HG03342 (cell line): Measurements from ENCODE around the gene CDC6.

Experiments
- ATAC-seq: cut with Tn5 transposase; IDR thresholded peaks from one replicate; pipeline ENCODE4 v1.9.1; 2021; ENCODE audit warnings: mild to moderate bottlenecking, moderate library complexity; ENCODE audit not compliant: unreplicated experiment

CDC6 gene

GRCh38 chr17:40309949-40310510, 22.4 kb downstream of the CDC6 start:
- ATAC-seq, result no peak

GRCh38 chr17:40310882-40311391, 23.3 kb downstream of the CDC6 start:
- no peak for ATAC-seq

GRCh38 chr17:40311575-40311974, 23.9 kb downstream of the CDC6 start:
- ATAC-seq, result no peak

- ATAC-seq, result no peak
Observed at GRCh38 chr17:40312131-40312731, 24.6 kb downstream of the CDC6 start.

GRCh38 chr17:40312893-40313667, 25.4 kb downstream of the CDC6 start:
- no peak for ATAC-seq

DNA sequence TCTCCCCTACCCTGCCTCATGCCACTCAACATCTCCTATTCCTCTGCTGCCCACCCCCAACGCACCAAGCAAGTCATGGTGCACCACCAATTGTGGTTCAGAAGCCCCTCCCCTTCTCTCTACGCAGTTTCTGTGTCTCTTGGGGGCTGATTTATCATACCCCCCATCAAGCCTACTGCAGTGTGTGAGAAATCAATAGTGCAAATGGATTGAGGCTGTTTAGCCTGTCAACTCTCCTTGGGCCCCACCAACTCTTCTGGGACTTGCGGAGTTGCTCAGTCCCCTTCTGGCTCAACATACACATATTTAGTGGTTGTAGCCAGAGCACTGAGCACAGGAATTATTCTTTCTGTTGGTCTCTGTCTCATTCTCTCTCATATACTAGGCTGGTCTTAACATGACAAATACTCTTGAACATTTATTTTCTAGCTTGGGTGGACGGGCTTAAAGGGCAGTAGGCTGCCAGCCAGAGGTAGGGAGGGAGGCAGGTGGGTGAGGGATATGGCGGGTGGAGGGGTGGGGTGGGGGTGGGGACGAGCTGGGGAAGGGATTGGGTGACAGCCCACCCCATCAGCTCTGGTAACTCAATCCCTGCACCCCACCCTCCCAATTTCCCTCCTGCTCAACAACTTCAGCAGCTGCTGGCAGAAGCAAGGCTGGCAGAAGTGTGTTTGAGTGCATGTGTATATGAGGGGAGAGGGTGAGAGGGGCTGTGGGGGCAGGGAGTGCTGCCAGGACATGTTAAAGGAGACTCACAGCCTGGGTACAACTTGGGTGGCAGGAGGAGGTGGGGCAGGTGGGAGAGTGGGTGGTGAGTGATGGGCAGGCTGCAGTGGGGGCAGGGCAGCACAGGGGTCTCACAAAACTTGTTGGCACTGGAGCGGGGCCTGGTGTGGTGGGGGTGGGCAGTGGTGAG, 26.2 kb downstream of the CDC6 start:
- ATAC-seq, result no peak

DNA sequence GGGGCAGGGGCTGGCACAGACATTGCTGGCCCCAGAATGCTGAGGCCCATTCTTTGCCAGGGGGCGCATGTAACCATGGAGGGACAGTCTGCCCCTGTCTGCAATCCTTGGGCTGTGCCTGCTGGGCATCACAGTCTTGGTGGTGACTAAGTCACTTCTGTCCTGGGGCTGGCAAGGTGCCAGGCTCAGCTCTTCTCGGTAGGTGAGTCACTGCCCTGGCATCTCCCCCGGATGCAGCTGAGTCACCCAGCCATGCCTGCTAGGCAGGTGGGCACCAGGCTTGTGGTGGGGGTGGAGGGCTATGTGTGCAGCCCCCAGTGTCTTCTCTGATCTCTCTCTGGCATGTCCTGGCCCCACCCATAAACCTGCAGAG, 26.9 kb downstream of the CDC6 start:
- no peak for ATAC-seq

GRCh38 chr17:40315206-40315605, 27.5 kb downstream of the CDC6 start:
- no peak for ATAC-seq

DNA sequence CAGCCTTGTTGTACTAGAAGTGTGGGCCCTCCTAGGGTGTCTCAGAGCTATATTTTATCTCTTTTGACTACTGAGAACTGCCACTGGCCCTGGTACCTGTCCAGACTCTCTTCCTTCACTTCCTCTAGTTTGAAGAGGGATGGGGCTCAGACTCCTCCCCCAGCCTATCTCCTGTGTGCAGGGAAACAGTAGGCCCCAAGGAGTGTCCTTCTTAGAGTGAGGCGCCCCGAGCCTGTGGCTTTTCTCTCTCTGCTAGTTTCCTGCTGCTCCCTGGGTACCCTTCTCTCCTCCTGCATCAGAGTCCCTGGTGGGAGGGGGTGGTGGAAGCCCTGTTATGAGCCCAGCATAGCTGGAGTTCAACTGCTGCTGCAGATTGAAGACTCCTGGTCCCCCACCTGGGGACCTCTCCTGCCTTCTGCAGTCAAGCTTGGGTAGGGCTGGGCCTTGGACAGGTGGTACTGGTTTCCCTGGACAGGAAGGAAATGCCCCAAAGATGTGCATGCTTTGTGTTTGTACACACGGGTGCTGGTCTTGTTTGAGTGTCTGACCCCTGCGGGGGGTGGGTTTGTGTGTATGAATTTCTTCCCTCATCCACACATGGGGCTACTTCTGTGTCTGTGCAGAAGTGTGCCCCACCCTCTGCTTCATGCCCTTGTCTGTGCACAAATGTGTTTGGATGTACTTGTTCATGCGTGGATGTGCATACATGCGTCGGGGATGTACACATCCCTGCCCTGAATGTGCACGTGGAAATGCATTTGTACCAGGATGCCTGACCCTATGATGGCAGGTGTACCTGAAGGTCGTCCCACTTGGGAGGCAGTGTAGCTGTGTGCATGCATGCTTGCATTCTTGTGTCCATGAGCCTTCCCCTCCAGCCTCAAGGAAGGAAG, 28.2 kb downstream of the CDC6 start:
- no peak for ATAC-seq

DNA sequence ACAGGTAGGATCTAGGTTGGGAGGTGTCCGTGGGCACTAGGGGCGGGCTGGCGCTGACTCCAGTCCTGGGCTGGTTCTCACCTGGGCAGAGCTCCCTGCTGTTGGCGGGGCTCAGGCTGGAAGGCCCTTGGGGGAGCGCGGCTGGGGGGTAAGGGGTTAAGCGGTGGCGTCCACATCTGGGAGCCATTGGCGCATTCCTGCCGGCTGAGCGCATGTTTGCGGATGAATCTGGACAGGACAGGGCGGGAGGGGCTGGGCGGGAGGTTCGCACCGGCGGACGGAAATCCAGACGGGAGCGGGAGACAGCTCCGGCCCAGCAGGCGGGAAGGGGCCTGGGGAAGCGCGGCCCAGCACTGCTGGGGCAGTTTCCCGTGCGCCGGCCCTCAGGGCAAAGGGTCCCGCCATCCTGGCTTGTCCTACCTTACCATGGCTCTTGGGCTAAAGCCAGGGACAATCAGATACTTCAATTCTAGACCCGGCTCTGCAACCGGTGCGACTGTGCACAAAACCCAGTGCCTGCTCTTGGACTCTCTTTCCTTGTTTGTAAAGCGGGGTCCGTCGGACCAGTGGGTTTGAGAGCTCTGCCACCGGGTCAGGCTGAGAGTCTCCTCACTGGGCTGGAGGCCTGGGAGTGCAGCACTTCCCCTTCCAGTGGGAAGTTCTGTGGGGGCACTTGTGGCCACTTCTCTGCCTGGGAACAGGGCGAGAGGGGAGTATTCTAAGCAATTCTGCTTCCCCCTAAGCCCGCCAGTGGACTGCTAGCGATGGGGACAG, 29.1 kb downstream of the CDC6 start:
- no peak for ATAC-seq

GRCh38 chr17:40317345-40317873, 29.7 kb downstream of the CDC6 start:
- no peak for ATAC-seq

GRCh38 chr17:40317880-40318829, 30.5 kb downstream of the CDC6 start:
- peak; percentile 54 for ATAC-seq

- no peak for ATAC-seq
Observed at GRCh38 chr17:40318830-40319391, 31.2 kb downstream of the CDC6 start.

DNA sequence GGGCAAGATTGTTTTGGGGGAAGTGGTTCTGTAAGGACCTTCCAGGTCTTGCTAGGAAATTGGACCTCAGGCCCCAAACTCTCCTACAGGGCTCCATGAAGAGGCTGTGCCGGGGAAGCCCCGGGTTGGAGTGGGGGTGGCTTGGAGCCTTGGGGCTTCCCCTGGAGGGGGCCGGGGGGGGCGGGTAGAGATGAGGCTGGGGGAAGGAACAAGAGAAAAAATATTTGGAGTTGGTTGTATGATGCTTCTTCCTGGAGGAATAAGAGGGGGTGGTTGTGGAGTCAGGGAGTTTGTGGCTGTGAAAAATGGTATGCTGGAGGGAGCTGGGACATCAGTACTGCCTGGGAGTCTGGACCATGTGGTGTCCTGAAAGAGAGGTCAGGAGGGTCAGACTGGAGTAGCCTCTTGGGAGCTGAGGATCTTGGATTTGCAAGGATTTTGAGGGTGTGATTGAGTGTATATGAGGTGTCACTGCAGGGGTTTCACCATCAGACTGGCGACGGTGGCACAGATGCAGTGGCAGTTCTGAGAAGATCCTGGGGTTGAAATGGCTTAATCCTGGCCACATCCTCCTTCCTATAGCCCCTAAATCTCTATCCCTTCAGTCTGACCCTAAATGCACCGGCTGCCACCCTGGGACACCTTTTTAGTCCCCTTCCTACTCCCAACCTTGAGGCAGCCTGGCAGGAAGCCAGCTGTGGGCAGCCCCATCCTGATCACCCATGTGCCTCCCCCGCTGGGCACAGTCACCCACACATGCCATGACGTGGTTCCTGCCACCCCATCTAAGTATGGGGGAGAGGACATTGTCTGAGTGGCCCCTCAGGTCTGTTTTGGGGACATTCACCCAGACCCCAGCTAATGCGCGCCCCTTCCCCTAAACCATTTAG, 32.2 kb downstream of the CDC6 start:
- ATAC-seq, result no peak

- no peak for ATAC-seq
Observed at GRCh38 chr17:40320756-40321523, 33.3 kb downstream of the CDC6 start.

GRCh38 chr17:40321524-40321929, 33.8 kb downstream of the CDC6 start:
- ATAC-seq, result no peak
